Thyroid gland (tissue), 4 donors: ENCODE results near the gene PIGP.

Source experiments
- CTCF ChIP-seq, 6 experiments: fragments of 200-600 bp in 3 of 6; fragments of 450-650 bp in 3 of 6; sonication (generic) in 3 of 6; IDR thresholded peaks; one replicate each; pipeline ENCODE4 v1.5.1; 2016 to 2019; ENCODE audit warnings: antibody characterized with exemption in 6 of 6, mild to moderate bottlenecking in 2 of 6, inconsistent platforms in 1 of 6, moderate library complexity in 1 of 6
- POLR2A ChIP-seq, 2 donors: fragments of 450-650 bp; IDR thresholded peaks; one replicate each; pipeline ENCODE4 v1.6.1; 2017; ENCODE audit warnings: antibody characterized with exemption in 2 of 2, mild to moderate bottlenecking in 2 of 2, moderate library complexity in 1 of 2

- TF ChIP-seq CTCF (IDR thresholded peaks at IDR 0.05) (no peak), POLR2A (IDR thresholded peaks at IDR 0.05) (no peak)
Observed at GRCh38 chr21:37060296-37060695, 12.6 kb downstream of the PIGP start.
